ENCODE results near the gene ATAD1. TPM values are rescaled to one million over a fixed set of nuclear protein-coding genes. Genes with fewer than 3 reads are reported as not detected.

The ATAD1 gene
- total and polyA plus RNA-seq, 8 donors = 3.6 to 23.4 (median 16.0) TPM

- TF ChIP-seq CTCF (IDR thresholded peaks at IDR 0.05) = no peak
- Histone ChIP-seq H3K4me3 (no peak overlapping the region), H3K4me1 (peaks cover 5 to 7% (median 6%) of the 10 kb centered on the region in 3 donors), H3K36me3 (peaks cover 0 to 10% (median 0%) of the 10 kb centered on the region in 3 donors), H3K9me3 (no peaks in the 10 kb centered on the region), H3K27me3 (no peaks in the 10 kb centered on the region), H3K27ac (no peak overlapping the region)
- WGBS, 2 donors = 75 to 80% methylated on average over 4 of the region's 4 CpGs
- no peak for ATAC-seq
- FAIRE-seq = no peak
- intact Hi-C loops (cut with DNase I) = no loop called here
- DNase-seq = no peak
Observed at GRCh38 chr10:87706731-87707130, 111.3 kb downstream of the ATAD1 start.

DNA sequence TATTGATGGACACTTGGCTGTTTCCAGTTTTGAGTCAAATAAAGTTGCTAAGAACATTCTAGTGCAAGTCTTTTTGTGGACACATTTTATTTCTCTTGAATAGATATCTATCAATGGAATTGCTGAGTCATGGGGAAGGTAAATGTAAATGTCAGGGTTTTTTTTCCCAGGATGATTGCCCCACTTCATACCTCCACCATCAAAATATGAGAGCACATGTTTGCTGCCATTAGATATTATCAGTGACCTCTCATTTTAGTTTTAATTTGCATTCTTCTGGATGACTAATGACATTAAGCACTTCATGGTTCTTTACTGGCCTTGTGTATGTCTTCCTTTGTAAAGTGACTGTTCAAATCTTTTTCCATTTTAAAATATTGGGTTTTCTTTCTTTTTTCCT, 112.7 kb downstream of the ATAD1 start:
- ATAC-seq (no peak), DNase-seq (no peak), FAIRE-seq (no peak)
- no peak overlapping the region for H3K27ac ChIP-seq
- no peak for TF ChIP-seq CTCF (IDR thresholded peaks at IDR 0.05)
- H3K4me3 ChIP-seq = no peak overlapping the region
- no peaks in the 10 kb centered on the region for H3K9me3 ChIP-seq
- peaks cover 0 to 7% (median 0%) of the 10 kb centered on the region in 3 donors for H3K36me3 ChIP-seq
- no peaks in the 10 kb centered on the region for H3K27me3 ChIP-seq
- peaks cover 5 to 16% (median 9%) of the 10 kb centered on the region in 3 donors for H3K4me1 ChIP-seq
- intact Hi-C loops (cut with DNase I) = no loop called here

DNA sequence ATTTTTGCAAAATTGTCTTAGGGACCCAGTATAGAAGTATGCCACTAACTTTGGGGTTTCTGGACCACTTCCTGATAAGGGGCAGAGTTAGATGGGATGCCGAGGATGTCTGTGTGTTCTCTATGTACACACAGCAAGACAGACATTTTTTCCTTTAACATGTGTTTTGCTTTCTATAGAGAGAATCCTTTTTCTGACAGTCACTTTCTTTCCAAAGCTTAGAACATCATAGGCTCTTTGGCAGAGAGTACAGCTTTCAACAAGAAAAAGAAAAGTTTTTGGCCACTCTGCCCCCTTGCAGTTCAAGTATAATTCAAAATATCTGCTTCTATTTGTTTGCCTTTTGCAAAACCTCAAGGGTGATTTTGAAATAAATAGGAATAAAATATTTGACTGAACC, 114.3 kb downstream of the ATAD1 start:
- ATAC-seq = no peak
- intact Hi-C loops (cut with DNase I) = no loop called here
- 79 to 83% methylated on average over 1 of the region's 1 CpG for WGBS, 2 donors
- no peak for FAIRE-seq
- Histone ChIP-seq H3K4me3 (no peak overlapping the region), H3K4me1 (peaks cover 5 to 16% (median 9%) of the 10 kb centered on the region in 3 donors), H3K27me3 (no peaks in the 10 kb centered on the region), H3K9me3 (no peaks in the 10 kb centered on the region), H3K27ac (no peak overlapping the region), H3K36me3 (no peaks in the 10 kb centered on the region)
- DNase-seq = no peak
- no peak for TF ChIP-seq CTCF (IDR thresholded peaks at IDR 0.05)

DNA sequence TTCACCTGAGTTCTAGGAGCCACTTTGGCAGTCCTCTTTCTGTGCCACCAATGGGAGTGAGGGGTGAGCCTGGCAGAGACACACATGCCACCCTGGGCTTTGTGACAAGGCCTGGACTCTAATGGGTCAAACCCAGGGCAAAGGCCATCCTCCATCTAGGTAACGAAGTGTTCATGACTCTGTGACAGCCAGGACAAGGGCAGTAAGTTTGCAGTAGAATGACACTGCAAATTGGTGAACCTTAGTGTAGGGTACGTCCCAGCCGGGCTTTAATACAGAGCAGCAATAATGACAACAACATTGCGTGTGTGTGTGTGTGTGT, 115.1 kb downstream of the ATAD1 start:
- FAIRE-seq = no peak
- peaks cover 5 to 16% (median 9%) of the 10 kb centered on the region in 3 donors for H3K4me1 ChIP-seq
- no peak overlapping the region for H3K27ac ChIP-seq
- intact Hi-C loops (cut with DNase I) = no loop called here
- H3K4me3 ChIP-seq = no peak overlapping the region
- no peaks in the 10 kb centered on the region for H3K36me3 ChIP-seq
- peak in 1 of 4 donors; percentile 7 for ATAC-seq
- 89 to 95% methylated on average over 4 of the region's 4 CpGs for WGBS, 2 donors
- H3K9me3 ChIP-seq = no peaks in the 10 kb centered on the region
- H3K27me3 ChIP-seq = no peaks in the 10 kb centered on the region
- DNase-seq = no peak
- TF ChIP-seq CTCF (IDR thresholded peaks at IDR 0.05) = no peak

DNA sequence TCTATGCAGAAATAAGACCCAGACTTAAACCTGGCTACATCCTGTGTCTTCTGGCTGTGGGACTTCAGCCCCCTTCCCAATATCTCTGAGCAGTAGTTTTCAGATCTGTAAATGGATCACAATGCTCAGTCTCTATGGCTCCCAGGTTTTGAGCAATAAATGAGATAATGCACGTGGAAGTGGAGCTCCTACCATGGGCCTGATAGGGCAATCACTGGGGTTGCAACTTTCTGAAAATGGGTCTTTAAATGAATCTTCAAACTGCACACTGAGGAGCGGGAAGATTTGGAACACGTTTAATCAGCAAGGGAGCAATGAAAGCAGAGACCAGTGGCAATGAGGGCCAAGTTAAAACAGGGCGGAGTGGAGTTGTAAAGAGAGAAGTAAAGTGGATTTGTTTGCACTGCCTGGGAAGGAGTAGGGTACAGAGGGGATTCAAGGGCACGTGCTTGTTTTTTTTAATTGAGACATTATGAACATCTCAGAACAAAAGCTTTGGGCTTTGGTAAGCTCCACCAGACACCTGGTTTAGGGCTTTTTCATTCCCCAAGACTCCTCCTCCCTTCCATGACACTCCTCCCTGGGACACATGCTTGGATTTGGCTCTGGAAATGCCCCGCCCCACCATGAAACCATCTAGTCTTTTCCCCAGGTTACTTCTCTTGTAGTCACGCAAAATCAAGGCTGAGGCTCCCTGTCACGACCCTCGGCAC, 115.6 kb downstream of the ATAD1 start:
- no peaks in the 10 kb centered on the region for H3K9me3 ChIP-seq
- H3K4me3 ChIP-seq = no peak overlapping the region
- no peaks in the 10 kb centered on the region for H3K27me3 ChIP-seq
- 81 to 82% methylated on average over 9 of the region's 9 CpGs for WGBS, 2 donors
- FAIRE-seq (no peak), DNase-seq (no peak), ATAC-seq (peak in 1 of 4 donors; percentile 5)
- no peak overlapping the region for H3K27ac ChIP-seq
- no peak for TF ChIP-seq CTCF (IDR thresholded peaks at IDR 0.05)
- intact Hi-C loops (cut with DNase I) = no loop called here
- peaks cover 5 to 16% (median 9%) of the 10 kb centered on the region in 3 donors for H3K4me1 ChIP-seq
- H3K36me3 ChIP-seq = no peaks in the 10 kb centered on the region
